ENCODE results near the gene KBTBD8. TPM values are rescaled to one million over a fixed set of nuclear protein-coding genes. Genes with fewer than 3 reads are reported as not detected.

KBTBD8 gene
- total RNA-seq, 4 donors from 2014 or later: 1.1 to 8.0 (median 1.6) TPM

GRCh38 chr3:67059443-67059842 is 61.3 kb downstream of the KBTBD8 start:
- Histone ChIP-seq H3K4me1 (no peaks in the 10 kb centered on the region), H3K36me3 (no peaks in the 10 kb centered on the region), H3K27ac (no peak overlapping the region), H3K9me3 (no peaks in the 10 kb centered on the region), H3K27me3 (no peaks in the 10 kb centered on the region), H3K4me3 (no peak overlapping the region)
- ATAC-seq (no peak), DNase-seq (no peak)
- intact Hi-C loops (cut with DNase I; ENCODE audit: low total_unique reads): no loop called here
- TF ChIP-seq POLR2A (IDR thresholded peaks at IDR 0.05): no peak
- TF ChIP-seq CTCF (IDR thresholded peaks at IDR 0.05 in 4 of 5, conservative IDR thresholded peaks at IDR 0.05 in 1 of 5): no peak
- in situ Hi-C loops (cut with MboI; ENCODE audit: low sequenced_read_pairs in 4 of 4): no loop called here
